Peyer's patch (tissue), 4 donors: ENCODE data around the gene HOXA11. TPM values are rescaled to one million over a fixed set of nuclear protein-coding genes. Genes with fewer than 3 reads are reported as not detected.
A peak's percentile ranks its signal among the peaks of the same experiment; 100 is the strongest.

Experiments
- DNase-seq, 3 donors: peaks; one replicate each; pipeline ENCODE4 v3.0.0-alpha.2; 2017 to 2019
- H3K27ac ChIP-seq, 4 donors: fragments of 200-600 bp; sonication (generic); one replicate each; pipeline ENCODE4 v1.5.1; 2016 to 2019
- H3K27me3 ChIP-seq, 2 donors: fragments of 200-600 bp; sonication (generic); one replicate each; pipeline ENCODE4 v1.5.1; 2019
- H3K36me3 ChIP-seq, 3 donors: fragments of 200-600 bp; sonication (generic); one replicate each; pipeline ENCODE4 v1.5.1; 2016 to 2019
- H3K4me1 ChIP-seq, 4 donors: fragments of 200-600 bp; sonication (generic); one replicate each; pipeline ENCODE4 v1.5.1; 2016 to 2019
- H3K4me3 ChIP-seq, 4 donors: fragments of 200-600 bp; sonication (generic); 1 replicate in 3 of 4; 2 replicates in 1 of 4; pipeline ENCODE4 v1.5.1; 2016 to 2019; ENCODE audit warnings: mild to moderate bottlenecking in 1 of 4
- H3K9me3 ChIP-seq, 4 donors: fragments of 200-600 bp; sonication (generic); one replicate each; pipeline ENCODE4 v1.5.1; 2016 to 2019; ENCODE audit warnings: mild to moderate bottlenecking in 1 of 4
- POLR2A ChIP-seq, 2 donors: fragments of 450-650 bp; IDR thresholded peaks; one replicate each; pipeline ENCODE4 v1.5.1; 2017; ENCODE audit warnings: antibody characterized with exemption in 2 of 2, mild to moderate bottlenecking in 2 of 2, moderate library complexity in 2 of 2
- total RNA-seq, 4 donors: library from RNA; depleted of rRNA; stranded (reverse); fragments of >200 nt; gene quantifications; one replicate each; pipeline ENCODE4 v1.1.0, GENCODE V29; 2016
- TF ChIP-seq, protein P1 (sequence below), 6 experiments: fragments of 450-650 bp in 4 of 6; fragments of 200-600 bp in 2 of 6; sonication (generic) in 1 of 6; IDR thresholded peaks; one replicate each; pipeline ENCODE4 v1.5.1; 2017 to 2019; ENCODE audit warnings: antibody characterized with exemption in 6 of 6, mild to moderate bottlenecking in 3 of 6, moderate library complexity in 1 of 6

HOXA11 gene
- total RNA-seq, 4 donors from 2014 or later: not detected

DNA sequence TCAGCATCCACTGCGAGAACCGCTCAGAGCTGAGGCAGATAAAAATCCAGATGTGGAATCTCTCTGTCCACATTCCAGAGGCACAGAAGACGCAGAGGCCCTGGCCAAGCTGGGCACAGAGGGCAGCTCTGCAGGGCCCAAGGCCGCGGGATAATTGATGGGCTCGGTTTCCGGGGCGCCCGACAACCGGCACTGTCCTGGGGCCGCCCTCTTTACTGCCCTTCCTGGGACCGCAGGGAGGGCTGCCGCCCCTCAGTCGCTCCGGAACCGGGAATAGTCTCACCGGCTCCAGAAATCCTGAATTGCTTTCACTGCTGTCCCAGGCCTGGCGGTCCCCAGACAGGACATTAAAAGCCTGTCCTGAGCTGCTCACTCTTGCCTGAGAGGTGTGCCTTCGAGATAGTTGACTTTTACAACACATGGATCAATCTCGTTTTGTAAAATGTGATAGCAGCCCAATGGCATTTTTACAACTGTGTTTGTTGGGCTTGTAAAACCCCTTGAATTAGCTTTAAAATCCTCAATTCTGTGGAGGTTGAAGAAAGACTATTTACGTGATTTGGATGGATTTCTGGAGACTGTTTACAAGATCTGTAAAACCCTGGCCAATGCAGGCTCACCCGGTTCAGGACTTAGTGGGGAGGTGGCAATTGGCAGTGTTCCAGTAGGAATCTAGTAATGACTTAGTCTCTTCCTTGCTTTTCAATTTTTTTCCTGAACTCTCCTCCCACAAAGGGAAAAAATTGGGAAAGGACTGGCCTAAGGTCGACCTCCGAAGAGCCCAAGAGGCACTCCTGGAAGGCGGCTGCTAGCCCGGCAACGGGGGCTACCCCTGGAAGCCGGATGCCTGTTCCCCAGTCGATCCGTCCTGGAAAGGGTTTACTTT is 36.0 kb downstream of the HOXA11 start:
- H3K4me1 ChIP-seq: peaks cover 0 to 49% (median 11%) of the 10 kb centered on the region in 4 donors
- TF ChIP-seq, protein P1, sequence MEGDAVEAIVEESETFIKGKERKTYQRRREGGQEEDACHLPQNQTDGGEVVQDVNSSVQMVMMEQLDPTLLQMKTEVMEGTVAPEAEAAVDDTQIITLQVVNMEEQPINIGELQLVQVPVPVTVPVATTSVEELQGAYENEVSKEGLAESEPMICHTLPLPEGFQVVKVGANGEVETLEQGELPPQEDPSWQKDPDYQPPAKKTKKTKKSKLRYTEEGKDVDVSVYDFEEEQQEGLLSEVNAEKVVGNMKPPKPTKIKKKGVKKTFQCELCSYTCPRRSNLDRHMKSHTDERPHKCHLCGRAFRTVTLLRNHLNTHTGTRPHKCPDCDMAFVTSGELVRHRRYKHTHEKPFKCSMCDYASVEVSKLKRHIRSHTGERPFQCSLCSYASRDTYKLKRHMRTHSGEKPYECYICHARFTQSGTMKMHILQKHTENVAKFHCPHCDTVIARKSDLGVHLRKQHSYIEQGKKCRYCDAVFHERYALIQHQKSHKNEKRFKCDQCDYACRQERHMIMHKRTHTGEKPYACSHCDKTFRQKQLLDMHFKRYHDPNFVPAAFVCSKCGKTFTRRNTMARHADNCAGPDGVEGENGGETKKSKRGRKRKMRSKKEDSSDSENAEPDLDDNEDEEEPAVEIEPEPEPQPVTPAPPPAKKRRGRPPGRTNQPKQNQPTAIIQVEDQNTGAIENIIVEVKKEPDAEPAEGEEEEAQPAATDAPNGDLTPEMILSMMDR (IDR thresholded peaks at IDR 0.05): no peak
- peak in 1 of 2 donors; percentile 22 for TF ChIP-seq POLR2A (IDR thresholded peaks at IDR 0.05)
- peaks cover 0 to 9% (median 0%) of the 10 kb centered on the region in 3 donors for H3K36me3 ChIP-seq
- H3K27me3 ChIP-seq: no peaks in the 10 kb centered on the region
- H3K4me3 ChIP-seq: peak overlapping the region; percentile 18 to 75 (median 47)
- H3K9me3 ChIP-seq: no peaks in the 10 kb centered on the region
- peak in 2 of 3 donors; percentile 51 to 67 for DNase-seq
- peak overlapping the region; percentile 66 to 96 (median 79) for H3K27ac ChIP-seq

- H3K36me3 ChIP-seq: peaks cover 0 to 9% (median 0%) of the 10 kb centered on the region in 3 donors
- H3K27me3 ChIP-seq: no peaks in the 10 kb centered on the region
- H3K9me3 ChIP-seq: no peaks in the 10 kb centered on the region
- peaks cover 0 to 41% (median 11%) of the 10 kb centered on the region in 4 donors for H3K4me1 ChIP-seq
- peak in 2 of 3 donors; percentile 72 to 86 for DNase-seq
- peak overlapping the region; percentile 66 to 96 (median 79) for H3K27ac ChIP-seq
- peak; percentile 55 for TF ChIP-seq POLR2A (IDR thresholded peaks at IDR 0.05)
- TF ChIP-seq, protein P1 (IDR thresholded peaks at IDR 0.05): no peak
- H3K4me3 ChIP-seq: peak overlapping the region; percentile 18 to 75 (median 47)
These were observed 36.8 kb downstream of the HOXA11 start for GRCh38 chr7:27148031-27148755.

GRCh38 chr7:27147199-27148030 is 37.6 kb downstream of the HOXA11 start, which contains the start of gene HOXA6:
Gene HOXA6, minus strand, starts transcription at chr7:27147774. Its CDS starts 25 bp downstream, at chr7:27147749.
- H3K9me3 ChIP-seq: no peaks in the 10 kb centered on the region
- TF ChIP-seq POLR2A (IDR thresholded peaks at IDR 0.05): peak in 1 of 2 donors; percentile 36
- TF ChIP-seq, protein P1 (IDR thresholded peaks at IDR 0.05): no peak
- DNase-seq: peak in 2 of 3 donors; percentile 79 to 88
- H3K4me3 ChIP-seq: peak within 1 kb of the TSS; percentile 18 to 75 (median 47)
- no peaks in the 10 kb centered on the region for H3K27me3 ChIP-seq
- H3K36me3 ChIP-seq: peaks cover 0 to 9% (median 0%) of the 10 kb centered on the region in 3 donors
- H3K4me1 ChIP-seq: peaks cover 0 to 36% (median 11%) of the 10 kb centered on the region in 4 donors
- peak within 1 kb of the TSS; percentile 66 to 96 (median 79) for H3K27ac ChIP-seq

DNA sequence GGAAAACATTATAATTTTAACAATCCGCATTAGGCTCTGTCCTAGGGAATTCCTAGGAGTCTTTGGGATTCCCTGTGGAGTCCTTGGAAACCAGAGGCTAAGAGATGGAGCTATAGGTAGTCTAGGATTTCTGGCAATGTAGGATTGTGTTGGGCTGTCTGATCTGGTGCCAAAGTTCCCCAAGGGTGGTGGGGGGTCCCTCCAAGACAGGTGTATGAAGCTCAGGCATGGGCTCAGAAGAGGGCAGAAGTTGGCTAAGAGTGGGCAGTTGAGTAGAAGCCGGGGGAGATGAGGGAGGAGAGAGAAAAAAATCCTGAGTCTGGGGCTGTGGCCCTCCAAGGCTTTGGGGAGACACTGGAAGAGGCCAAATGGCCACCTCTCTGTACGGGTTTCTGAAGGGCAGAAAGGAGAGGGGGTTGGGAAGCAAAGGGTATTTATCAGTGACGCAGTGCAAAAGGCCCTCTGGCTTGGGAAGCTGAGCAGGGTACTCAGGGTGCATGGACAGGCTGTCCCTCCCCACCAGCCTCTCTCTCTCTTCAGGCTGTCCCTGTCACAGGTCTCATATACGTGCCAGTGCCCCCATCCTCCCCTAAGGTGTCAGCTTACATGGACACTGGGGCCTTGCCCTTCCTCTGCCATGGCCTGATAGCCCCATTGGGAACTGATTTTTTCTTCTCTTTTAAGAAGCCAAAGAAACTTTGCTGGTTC is 38.4 kb downstream of the HOXA11 start:
- TF ChIP-seq POLR2A (IDR thresholded peaks at IDR 0.05): no peak
- TF ChIP-seq, protein P1 (IDR thresholded peaks at IDR 0.05): no peak
- Histone ChIP-seq H3K27me3 (no peaks in the 10 kb centered on the region), H3K4me3 (peak overlapping the region in 3 of 4 donors; percentile 18 to 75 (median 63)), H3K27ac (peak overlapping the region; percentile 66 to 96 (median 79)), H3K4me1 (peaks cover 0 to 36% (median 11%) of the 10 kb centered on the region in 4 donors), H3K9me3 (no peaks in the 10 kb centered on the region), H3K36me3 (peaks cover 0 to 9% (median 0%) of the 10 kb centered on the region in 3 donors)
- DNase-seq: peak; percentile 6 to 54 (median 44)
